IMR-90 (cell line): Measurements from ENCODE around the gene NT5C1B.

Experiments used
- CEBPB ChIP-seq: IDR thresholded peaks from 2 replicates; pipeline ENCODE4 v1.6.1; 2012; ENCODE audit warnings: low read depth, low read length, improper control_type of control experiment
- CHD1 ChIP-seq: IDR thresholded peaks from 2 replicates; pipeline ENCODE4 v1.6.1; 2012; ENCODE audit warnings: low read depth, low read length, improper control_type of control experiment
- CTCF ChIP-seq: conservative IDR thresholded peaks from 2 replicates; pipeline ENCODE4 v1.5.1; 2012; ENCODE audit warnings: mild to moderate bottlenecking, low read depth, low read length, improper control_type of control experiment
- FOS ChIP-seq: fragments of 150-350 bp; IDR thresholded peaks from 2 replicates; pipeline ENCODE4 v1.6.1; 2016; ENCODE audit warnings: low read depth, low read length
- MAFK ChIP-seq: IDR thresholded peaks from 2 replicates; pipeline ENCODE4 v1.6.1; 2012; ENCODE audit warnings: low read depth, low read length, improper control_type of control experiment
- POLR2A ChIP-seq: IDR thresholded peaks from 2 replicates; pipeline ENCODE4 v1.6.1; 2012; ENCODE audit warnings: mild to moderate bottlenecking, low read depth, low read length
- RAD21 ChIP-seq: IDR thresholded peaks from 2 replicates; pipeline ENCODE4 v1.6.1; 2012; ENCODE audit warnings: low read length, improper control_type of control experiment
- SMC3 ChIP-seq: fragments of 150-350 bp; IDR thresholded peaks from 2 replicates; pipeline ENCODE4 v1.6.1; 2016; ENCODE audit warnings: low read depth, mild to moderate bottlenecking, antibody characterized with exemption, low read length, moderate library complexity
- USF2 ChIP-seq: fragments of 150-350 bp; IDR thresholded peaks from 2 replicates; pipeline ENCODE4 v1.6.1; 2017; ENCODE audit warnings: mild to moderate bottlenecking, antibody characterized with exemption, low read length, low read depth
- TF ChIP-seq, protein P1 (sequence below): fragments of 150-350 bp; IDR thresholded peaks from 2 replicates; pipeline ENCODE4 v1.6.1; 2016; ENCODE audit warnings: low read depth, mild to moderate bottlenecking, low read length, moderate library complexity, borderline replicate concordance

DNA sequence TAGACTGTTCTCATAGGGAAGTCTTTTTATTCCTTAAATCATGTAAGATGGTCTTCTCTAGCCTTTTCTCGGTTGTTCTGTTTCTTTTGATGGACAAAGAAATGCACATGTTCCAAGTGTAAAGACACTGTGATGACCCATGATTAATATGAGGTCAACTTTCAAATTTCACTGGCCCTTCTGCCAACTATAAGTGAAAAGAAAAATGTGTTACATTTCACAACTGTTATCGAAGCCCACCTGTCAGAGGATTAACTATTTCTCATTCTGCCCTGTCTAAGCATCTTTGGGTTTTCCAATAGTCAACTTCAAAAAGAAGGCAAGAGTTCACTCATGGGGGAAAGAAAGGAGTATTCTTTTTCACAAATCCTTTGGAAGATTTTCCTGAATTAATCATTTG is 32.2 kb downstream of the NT5C1B start:
- no peak for TF ChIP-seq CHD1
- TF ChIP-seq CTCF = no peak
- TF ChIP-seq FOS = no peak
- TF ChIP-seq, protein P1, sequence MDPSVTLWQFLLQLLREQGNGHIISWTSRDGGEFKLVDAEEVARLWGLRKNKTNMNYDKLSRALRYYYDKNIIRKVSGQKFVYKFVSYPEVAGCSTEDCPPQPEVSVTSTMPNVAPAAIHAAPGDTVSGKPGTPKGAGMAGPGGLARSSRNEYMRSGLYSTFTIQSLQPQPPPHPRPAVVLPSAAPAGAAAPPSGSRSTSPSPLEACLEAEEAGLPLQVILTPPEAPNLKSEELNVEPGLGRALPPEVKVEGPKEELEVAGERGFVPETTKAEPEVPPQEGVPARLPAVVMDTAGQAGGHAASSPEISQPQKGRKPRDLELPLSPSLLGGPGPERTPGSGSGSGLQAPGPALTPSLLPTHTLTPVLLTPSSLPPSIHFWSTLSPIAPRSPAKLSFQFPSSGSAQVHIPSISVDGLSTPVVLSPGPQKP = no peak
- no peak for TF ChIP-seq POLR2A
- TF ChIP-seq MAFK = no peak
- no peak for TF ChIP-seq CEBPB
- TF ChIP-seq SMC3 = no peak
- no peak for TF ChIP-seq USF2
- TF ChIP-seq RAD21 = no peak
